ENCODE measurements around the gene NAT8L. TPM values are rescaled to one million over a fixed set of nuclear protein-coding genes. Genes with fewer than 3 reads are reported as not detected.

Gene NAT8L
- total RNA-seq, 2 experiments from 2014 or later: not detected

- no peak for TF ChIP-seq CTCF (conservative IDR thresholded peaks at IDR 0.05; ENCODE audit: low read length)
- no peak for TF ChIP-seq EZH2phosphoT487 (IDR thresholded peaks at IDR 0.05; ENCODE audit: borderline replicate concordance, low read depth, low read length)
- no peak for DNase-seq (ENCODE audit: low spot score)
Observed at GRCh38 chr4:2066011-2066551, 7.0 kb downstream of the NAT8L start.

GRCh38 chr4:2066571-2067445, 7.7 kb downstream of the NAT8L start:
- Histone ChIP-seq H3K4me2 (ENCODE audit: low read length) (no peak overlapping the region), H3K79me2 (ENCODE audit: insufficient read depth, low read depth, low read length) (no peaks in the 10 kb centered on the region), H4K20me1 (ENCODE audit: insufficient read depth, low read length) (no peaks in the 10 kb centered on the region), H3K36me3 (ENCODE audit: insufficient read depth, low read length) (no peaks in the 10 kb centered on the region), H3K27ac (ENCODE audit: low read depth, low read length, poor library complexity, severe bottlenecking) (no peak overlapping the region), H3K4me1 (ENCODE audit: insufficient read depth, low read length, poor library complexity, severe bottlenecking) (no peaks in the 10 kb centered on the region), H3K9me3 (ENCODE audit: low read length) (no peaks in the 10 kb centered on the region), H3K9me2 (ENCODE audit: insufficient read depth, low read length) (no peaks in the 10 kb centered on the region), H2AFZ (ENCODE audit: low read length) (no peak overlapping the region), H3K4me3 (ENCODE audit: low read depth, low read length, poor library complexity, severe bottlenecking) (no peak overlapping the region)
- CTCF ChIA-PET (ENCODE audit: unreplicated experiment): no interaction called here
- POLR2A ChIA-PET: no interaction called here
- no peak for DNase-seq (ENCODE audit: low spot score)
- no TSS peak for BruUV-seq (replicated peaks)
- intact Hi-C loops (cut with micrococcal nuclease; ENCODE audit: unreplicated experiment): no loop called here
- no peak for TF ChIP-seq EZH2phosphoT487 (IDR thresholded peaks at IDR 0.05; ENCODE audit: borderline replicate concordance, low read depth, low read length)

More at GRCh38 chr4:2066011-2066551, 7.0 kb downstream of the NAT8L start:
- intact Hi-C loops (cut with micrococcal nuclease; ENCODE audit: unreplicated experiment): no loop called here
- Histone ChIP-seq H3K4me3 (ENCODE audit: low read depth, low read length, poor library complexity, severe bottlenecking) (no peak overlapping the region), H2AFZ (ENCODE audit: low read length) (no peak overlapping the region), H4K20me1 (ENCODE audit: insufficient read depth, low read length) (no peaks in the 10 kb centered on the region), H3K9me3 (ENCODE audit: low read length) (no peaks in the 10 kb centered on the region), H3K4me1 (ENCODE audit: insufficient read depth, low read length, poor library complexity, severe bottlenecking) (no peaks in the 10 kb centered on the region), H3K4me2 (ENCODE audit: low read length) (no peak overlapping the region), H3K9me2 (ENCODE audit: insufficient read depth, low read length) (no peaks in the 10 kb centered on the region), H3K27ac (ENCODE audit: low read depth, low read length, poor library complexity, severe bottlenecking) (no peak overlapping the region), H3K79me2 (ENCODE audit: insufficient read depth, low read depth, low read length) (no peaks in the 10 kb centered on the region), H3K36me3 (ENCODE audit: insufficient read depth, low read length) (no peaks in the 10 kb centered on the region)
- no TSS peak for BruUV-seq (replicated peaks)
- ChIA-PET POLR2A (no interaction called here), CTCF (ENCODE audit: unreplicated experiment) (no interaction called here)

GRCh38 chr4:2067446-2068197, 8.5 kb downstream of the NAT8L start:
- Histone ChIP-seq H3K4me3 (ENCODE audit: low read depth, low read length, poor library complexity, severe bottlenecking) (no peak overlapping the region), H3K4me1 (ENCODE audit: insufficient read depth, low read length, poor library complexity, severe bottlenecking) (no peaks in the 10 kb centered on the region), H3K9me3 (ENCODE audit: low read length) (no peaks in the 10 kb centered on the region), H3K4me2 (ENCODE audit: low read length) (no peak overlapping the region), H2AFZ (ENCODE audit: low read length) (no peak overlapping the region), H3K36me3 (ENCODE audit: insufficient read depth, low read length) (no peaks in the 10 kb centered on the region), H3K9me2 (ENCODE audit: insufficient read depth, low read length) (no peaks in the 10 kb centered on the region), H3K79me2 (ENCODE audit: insufficient read depth, low read depth, low read length) (no peaks in the 10 kb centered on the region), H3K27ac (ENCODE audit: low read depth, low read length, poor library complexity, severe bottlenecking) (no peak overlapping the region), H4K20me1 (ENCODE audit: insufficient read depth, low read length) (no peaks in the 10 kb centered on the region)
- intact Hi-C loops (cut with micrococcal nuclease; ENCODE audit: unreplicated experiment): no loop called here
- POLR2A ChIA-PET: interaction anchor here (0.6 kb wide), 1 partner anchor 87 kb away, joined by 5 read pairs; no protein-coding TSS in a partner anchor
- no peak for DNase-seq (ENCODE audit: low spot score)
- TF ChIP-seq EZH2phosphoT487 (IDR thresholded peaks at IDR 0.05; ENCODE audit: borderline replicate concordance, low read depth, low read length) (no peak), CTCF (conservative IDR thresholded peaks at IDR 0.05; ENCODE audit: low read length) (no peak)
- CTCF ChIA-PET (ENCODE audit: unreplicated experiment): no interaction called here
- BruUV-seq (replicated peaks): no TSS peak
